Measurements from ENCODE around the gene DIO3.

DIO3 gene

GRCh38 chr14:101598159-101598558 is 36.9 kb downstream of the DIO3 start:
- no peak for DNase-seq (ENCODE audit: low read depth in 2 of 3, low spot score in 1 of 3)

GRCh38 chr14:101598571-101599233 is 37.4 kb downstream of the DIO3 start:
- no peak for DNase-seq (ENCODE audit: low read depth in 2 of 3, low spot score in 1 of 3)

- no peak for DNase-seq (ENCODE audit: low read depth in 2 of 3, low spot score in 1 of 3)
These were observed 38.1 kb downstream of the DIO3 start for GRCh38 chr14:101599234-101599885.

- DNase-seq (ENCODE audit: low read depth in 2 of 3, low spot score in 1 of 3) = no peak
These were observed 39.1 kb downstream of the DIO3 start for GRCh38 chr14:101600336-101600890.

- no peak for DNase-seq (ENCODE audit: low read depth in 2 of 3, low spot score in 1 of 3)
These were observed 39.8 kb downstream of the DIO3 start for GRCh38 chr14:101600891-101601605.

GRCh38 chr14:101601606-101602465 is 40.5 kb downstream of the DIO3 start:
- no peak for DNase-seq (ENCODE audit: low read depth in 2 of 3, low spot score in 1 of 3)

- no peak for DNase-seq (ENCODE audit: low read depth in 2 of 3, low spot score in 1 of 3)
These were observed 41.2 kb downstream of the DIO3 start for GRCh38 chr14:101602466-101602840.

GRCh38 chr14:101603096-101603495 is 41.8 kb downstream of the DIO3 start:
- DNase-seq (ENCODE audit: low read depth in 2 of 3, low spot score in 1 of 3) = no peak

GRCh38 chr14:101604228-101604934 is 43.1 kb downstream of the DIO3 start:
- no peak for DNase-seq (ENCODE audit: low read depth in 2 of 3, low spot score in 1 of 3)

GRCh38 chr14:101604935-101605780 is 43.9 kb downstream of the DIO3 start:
- DNase-seq (ENCODE audit: low read depth in 2 of 3, low spot score in 1 of 3) = no peak

- DNase-seq (ENCODE audit: low read depth in 2 of 3, low spot score in 1 of 3) = no peak
These were observed 44.5 kb downstream of the DIO3 start for GRCh38 chr14:101605836-101606235.
